MM.1S (cell line): Measurements from ENCODE around the gene KLHL12.

Experiments used
- EZH2 ChIP-seq: fragments of 300-600 bp; sonication (generic); optimal IDR thresholded peaks from 2 replicates; pipeline ENCODE3; 2017; ENCODE audit warnings: low read depth, mild to moderate bottlenecking, antibody characterized with exemption, low read length, mixed read lengths
- EZH2phosphoT487 ChIP-seq: fragments of 300-600 bp; sonication (generic); IDR thresholded peaks from 2 replicates; pipeline ENCODE4 v1.6.1; 2018; ENCODE audit warnings: antibody characterized with exemption, low read length
- TF ChIP-seq, protein P1 (sequence below): fragments of 300-600 bp; sonication (generic); IDR thresholded peaks from 2 replicates; pipeline ENCODE4 v1.5.1; 2016; ENCODE audit warnings: antibody characterized with exemption, low read length, mixed read lengths

- TF ChIP-seq, protein P1, sequence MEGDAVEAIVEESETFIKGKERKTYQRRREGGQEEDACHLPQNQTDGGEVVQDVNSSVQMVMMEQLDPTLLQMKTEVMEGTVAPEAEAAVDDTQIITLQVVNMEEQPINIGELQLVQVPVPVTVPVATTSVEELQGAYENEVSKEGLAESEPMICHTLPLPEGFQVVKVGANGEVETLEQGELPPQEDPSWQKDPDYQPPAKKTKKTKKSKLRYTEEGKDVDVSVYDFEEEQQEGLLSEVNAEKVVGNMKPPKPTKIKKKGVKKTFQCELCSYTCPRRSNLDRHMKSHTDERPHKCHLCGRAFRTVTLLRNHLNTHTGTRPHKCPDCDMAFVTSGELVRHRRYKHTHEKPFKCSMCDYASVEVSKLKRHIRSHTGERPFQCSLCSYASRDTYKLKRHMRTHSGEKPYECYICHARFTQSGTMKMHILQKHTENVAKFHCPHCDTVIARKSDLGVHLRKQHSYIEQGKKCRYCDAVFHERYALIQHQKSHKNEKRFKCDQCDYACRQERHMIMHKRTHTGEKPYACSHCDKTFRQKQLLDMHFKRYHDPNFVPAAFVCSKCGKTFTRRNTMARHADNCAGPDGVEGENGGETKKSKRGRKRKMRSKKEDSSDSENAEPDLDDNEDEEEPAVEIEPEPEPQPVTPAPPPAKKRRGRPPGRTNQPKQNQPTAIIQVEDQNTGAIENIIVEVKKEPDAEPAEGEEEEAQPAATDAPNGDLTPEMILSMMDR = no peak
- TF ChIP-seq EZH2phosphoT487 (no peak), EZH2 (no peak)
Observed at GRCh38 chr1:202915146-202915545, 11.9 kb downstream of the KLHL12 start.
